Breast epithelium (tissue), 3 donors: ENCODE data around the gene TYMS.

Source experiments
- POLR2A ChIP-seq: fragments of 450-650 bp; IDR thresholded peaks from one replicate; pipeline ENCODE4 v1.6.1; 2016; ENCODE audit warnings: antibody characterized with exemption, mild to moderate bottlenecking, moderate library complexity
- TF ChIP-seq, protein P1 (sequence below), 3 donors: fragments of 450-650 bp; IDR thresholded peaks; one replicate each; pipeline ENCODE4 v1.5.1; 2016 to 2017; ENCODE audit warnings: antibody characterized with exemption in 3 of 3, mild to moderate bottlenecking in 3 of 3, moderate library complexity in 3 of 3

DNA sequence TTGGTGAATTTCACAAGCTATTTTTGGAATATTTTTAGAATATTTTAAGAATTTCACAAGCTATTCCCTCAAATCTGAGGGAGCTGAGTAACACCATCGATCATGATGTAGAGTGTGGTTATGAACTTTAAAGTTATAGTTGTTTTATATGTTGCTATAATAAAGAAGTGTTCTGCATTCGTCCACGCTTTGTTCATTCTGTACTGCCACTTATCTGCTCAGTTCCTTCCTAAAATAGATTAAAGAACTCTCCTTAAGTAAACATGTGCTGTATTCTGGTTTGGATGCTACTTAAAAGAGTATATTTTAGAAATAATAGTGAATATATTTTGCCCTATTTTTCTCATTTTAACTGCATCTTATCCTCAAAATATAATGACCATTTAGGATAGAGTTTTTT is 15.9 kb downstream of the TYMS start:
- TF ChIP-seq, protein P1, sequence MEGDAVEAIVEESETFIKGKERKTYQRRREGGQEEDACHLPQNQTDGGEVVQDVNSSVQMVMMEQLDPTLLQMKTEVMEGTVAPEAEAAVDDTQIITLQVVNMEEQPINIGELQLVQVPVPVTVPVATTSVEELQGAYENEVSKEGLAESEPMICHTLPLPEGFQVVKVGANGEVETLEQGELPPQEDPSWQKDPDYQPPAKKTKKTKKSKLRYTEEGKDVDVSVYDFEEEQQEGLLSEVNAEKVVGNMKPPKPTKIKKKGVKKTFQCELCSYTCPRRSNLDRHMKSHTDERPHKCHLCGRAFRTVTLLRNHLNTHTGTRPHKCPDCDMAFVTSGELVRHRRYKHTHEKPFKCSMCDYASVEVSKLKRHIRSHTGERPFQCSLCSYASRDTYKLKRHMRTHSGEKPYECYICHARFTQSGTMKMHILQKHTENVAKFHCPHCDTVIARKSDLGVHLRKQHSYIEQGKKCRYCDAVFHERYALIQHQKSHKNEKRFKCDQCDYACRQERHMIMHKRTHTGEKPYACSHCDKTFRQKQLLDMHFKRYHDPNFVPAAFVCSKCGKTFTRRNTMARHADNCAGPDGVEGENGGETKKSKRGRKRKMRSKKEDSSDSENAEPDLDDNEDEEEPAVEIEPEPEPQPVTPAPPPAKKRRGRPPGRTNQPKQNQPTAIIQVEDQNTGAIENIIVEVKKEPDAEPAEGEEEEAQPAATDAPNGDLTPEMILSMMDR (IDR thresholded peaks at IDR 0.05) = no peak
- TF ChIP-seq POLR2A = no peak
